ENCODE data around the gene RPL15. TPM values are rescaled to one million over a fixed set of nuclear protein-coding genes. Genes with fewer than 3 reads are reported as not detected.

Gene RPL15
- total RNA-seq, 2 donors from 2014 or later, result 2,452 to 2,630 TPM

DNA sequence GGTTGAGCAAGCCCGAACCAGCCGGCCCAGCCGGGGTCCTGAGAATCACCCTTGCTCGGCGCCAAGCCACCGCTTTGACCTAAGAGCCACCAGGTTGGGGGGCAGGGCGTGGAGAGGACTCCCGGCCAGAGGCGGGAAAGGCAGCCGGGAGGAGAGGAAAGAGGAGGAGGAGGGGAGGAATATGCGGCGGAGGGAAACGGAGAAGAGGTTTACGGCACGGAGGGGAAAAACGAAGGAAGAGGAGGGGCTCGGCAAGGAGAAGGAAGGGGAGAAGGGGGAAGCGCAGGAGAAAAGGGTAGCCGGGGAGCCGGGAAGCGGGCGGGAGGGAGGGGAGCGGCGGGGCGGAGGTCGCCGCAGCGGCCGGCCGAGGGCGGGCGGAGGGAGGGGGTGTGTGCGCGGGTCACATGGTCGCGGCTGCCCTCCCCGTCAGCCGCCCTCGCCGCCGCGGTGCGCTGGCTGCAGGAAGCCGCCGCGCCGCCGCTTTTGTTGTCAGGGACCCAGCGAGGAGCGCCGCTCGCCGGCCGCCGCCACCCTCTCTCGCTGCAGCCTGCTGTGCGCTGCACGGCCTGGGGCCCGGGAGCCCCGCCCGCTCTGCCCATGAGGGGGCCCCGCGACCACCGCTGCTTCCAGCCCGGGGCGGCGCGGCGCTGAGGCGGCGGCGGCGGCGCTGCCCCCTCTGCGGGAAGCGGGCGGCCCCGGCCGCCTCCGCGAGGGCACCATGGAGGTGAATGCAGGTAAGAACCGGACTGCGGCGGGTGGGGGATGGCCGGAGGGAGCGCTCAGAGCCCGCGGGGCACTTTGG, 28.1 kb downstream of the RPL15 start, which contains the start of gene NR1D2:
NR1D2 (plus strand) TSS at position 426 of the 802 bp plus-strand sequence; CDS start at position 719, 293 bp downstream.
- DNase-seq, result peak; percentile 83 to 88
- H3K9me3 Mint-ChIP-seq, result no peaks in the 10 kb centered on the region
- peak within 1 kb of the TSS; percentile 95 for H3K27ac Mint-ChIP-seq
- peaks cover 44% of the 10 kb centered on the region for H3K4me1 Mint-ChIP-seq (ENCODE audit: low read depth)
- peak; percentile 68 to 69 for ATAC-seq (replicated peaks in 1 of 2)
- peaks cover 1 to 2% of the 10 kb centered on the region in 2 donors for H3K36me3 Mint-ChIP-seq (ENCODE audit: insufficient read depth in 2 of 2)
- H3K4me3 Mint-ChIP-seq, result peak within 1 kb of the TSS; percentile 88 to 89
- H3K27me3 Mint-ChIP-seq (ENCODE audit: low read depth), result peaks cover 17% of the 10 kb centered on the region

DNA sequence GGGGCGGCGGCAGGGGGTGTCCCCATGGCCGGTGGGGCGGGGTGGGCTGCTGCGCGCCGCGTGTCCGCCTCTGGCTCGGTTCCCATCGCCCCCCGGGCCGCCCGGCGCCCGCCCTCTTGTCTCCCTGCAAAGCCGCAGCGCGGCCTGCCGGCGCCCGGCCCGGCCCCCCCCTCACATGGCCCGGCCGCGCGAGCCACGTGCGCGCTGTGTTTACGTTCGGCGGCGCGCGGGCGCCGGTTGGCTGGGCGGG, 28.7 kb downstream of the RPL15 start:
- Mint-ChIP-seq H3K27ac (no peak overlapping the region), H3K4me1 (ENCODE audit: low read depth) (peaks cover 50% of the 10 kb centered on the region), H3K4me3 (peak overlapping the region; percentile 38 to 50), H3K27me3 (ENCODE audit: low read depth) (peaks cover 17% of the 10 kb centered on the region), H3K36me3 (ENCODE audit: insufficient read depth in 2 of 2) (peaks cover 1 to 2% of the 10 kb centered on the region in 2 donors), H3K9me3 (no peaks in the 10 kb centered on the region)
- no peak for ATAC-seq (replicated peaks in 1 of 2)
- DNase-seq, result no peak

DNA sequence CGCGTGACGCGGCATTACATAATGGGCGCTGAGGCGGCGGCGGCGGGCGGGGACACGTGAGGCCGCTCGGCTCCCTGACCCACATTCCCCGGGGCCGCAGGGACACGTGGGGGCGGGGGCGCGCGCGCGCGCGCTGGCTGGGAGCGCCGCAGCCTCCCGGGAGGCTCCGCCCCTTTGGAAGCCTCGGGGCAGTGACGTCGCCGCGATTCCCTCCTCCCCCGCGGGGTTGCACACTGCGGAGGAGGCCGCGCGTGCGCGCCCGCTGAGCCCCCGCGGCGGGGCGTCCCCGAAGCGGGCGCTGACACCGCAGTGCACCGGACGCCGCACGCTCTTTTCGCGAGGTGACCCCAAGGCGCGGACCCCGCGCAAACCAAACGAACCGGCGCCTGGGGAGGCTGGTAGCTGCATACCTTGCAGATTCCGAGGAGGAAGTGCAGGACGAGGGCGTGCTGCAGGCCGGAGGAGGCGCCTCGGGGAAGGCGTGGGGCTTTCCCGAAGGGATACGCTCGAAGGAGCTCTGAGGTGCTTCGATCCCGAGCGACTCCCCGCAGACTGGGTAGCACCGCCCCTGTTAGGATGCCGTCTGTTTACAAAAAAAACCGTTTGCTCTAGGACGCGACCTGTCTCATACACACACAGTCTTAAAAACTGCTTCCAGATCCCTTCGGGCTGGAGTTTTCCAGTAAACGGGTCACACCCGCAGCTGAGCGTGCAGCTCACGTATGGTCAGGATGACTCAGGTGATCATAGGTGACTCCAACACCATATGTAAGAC, 29.2 kb downstream of the RPL15 start:
- DNase-seq (peak; percentile 92 to 95), ATAC-seq (replicated peaks in 1 of 2) (peak; percentile 81 to 82)
- H3K36me3 Mint-ChIP-seq (ENCODE audit: insufficient read depth in 2 of 2), result peaks cover 1 to 2% of the 10 kb centered on the region in 2 donors
- H3K4me3 Mint-ChIP-seq, result peak overlapping the region; percentile 74 to 83
- H3K27me3 Mint-ChIP-seq (ENCODE audit: low read depth), result peaks cover 17% of the 10 kb centered on the region
- H3K4me1 Mint-ChIP-seq (ENCODE audit: low read depth), result peaks cover 55% of the 10 kb centered on the region
- peak overlapping the region; percentile 95 for H3K27ac Mint-ChIP-seq
- no peaks in the 10 kb centered on the region for H3K9me3 Mint-ChIP-seq

DNA sequence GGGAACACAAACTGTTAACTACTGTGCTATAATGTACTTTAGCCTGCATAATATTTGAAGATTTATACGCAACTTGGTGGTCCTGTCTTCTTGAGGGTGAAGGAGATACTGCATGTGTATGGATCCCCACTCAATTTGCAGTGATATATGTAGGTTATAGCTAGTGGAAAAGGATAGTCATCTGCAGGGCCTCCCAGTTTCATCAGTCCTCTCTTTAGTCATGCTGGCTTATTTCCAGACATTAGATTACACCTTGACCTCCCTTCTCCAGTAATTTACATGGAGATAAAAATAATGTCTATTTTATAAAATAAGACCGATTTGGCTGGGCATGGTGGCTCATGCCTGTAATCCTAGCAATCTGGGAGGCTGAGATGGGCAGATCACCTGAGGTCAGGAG, 31.8 kb downstream of the RPL15 start:
- Mint-ChIP-seq H3K27ac (no peak overlapping the region), H3K4me1 (ENCODE audit: low read depth) (peaks cover 75% of the 10 kb centered on the region), H3K36me3 (ENCODE audit: insufficient read depth in 2 of 2) (peaks cover 1 to 2% of the 10 kb centered on the region in 2 donors), H3K27me3 (ENCODE audit: low read depth) (peaks cover 9% of the 10 kb centered on the region), H3K4me3 (no peak overlapping the region), H3K9me3 (no peaks in the 10 kb centered on the region)
- DNase-seq (no peak), ATAC-seq (replicated peaks in 1 of 2) (no peak)

DNA sequence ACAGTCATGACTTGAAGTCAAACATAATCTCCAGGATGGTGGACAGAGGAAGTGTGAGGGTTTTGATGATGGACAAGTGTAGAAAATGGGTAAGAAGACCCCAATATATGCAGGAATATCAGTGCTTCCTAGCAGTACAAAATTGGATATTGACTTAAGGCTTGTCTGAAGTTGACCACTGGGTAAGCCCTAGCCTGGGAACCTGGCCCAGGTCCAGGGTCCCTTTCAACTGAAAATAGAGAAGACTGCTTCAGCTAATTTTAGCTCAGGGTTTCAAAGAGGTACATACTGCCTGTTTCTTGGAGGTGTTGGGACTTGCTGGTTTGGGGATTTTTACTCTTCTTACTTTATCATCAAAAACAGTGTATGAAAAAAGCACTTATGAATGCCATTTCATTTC, 32.9 kb downstream of the RPL15 start:
- Mint-ChIP-seq H3K27me3 (ENCODE audit: low read depth) (no peaks in the 10 kb centered on the region), H3K27ac (peak overlapping the region; percentile 97), H3K4me3 (peak overlapping the region; percentile 73 to 98), H3K36me3 (ENCODE audit: insufficient read depth in 2 of 2) (no peaks in the 10 kb centered on the region), H3K4me1 (ENCODE audit: low read depth) (peaks cover 72% of the 10 kb centered on the region), H3K9me3 (no peaks in the 10 kb centered on the region)
- DNase-seq, result no peak
- ATAC-seq (replicated peaks in 1 of 2), result no peak

DNA sequence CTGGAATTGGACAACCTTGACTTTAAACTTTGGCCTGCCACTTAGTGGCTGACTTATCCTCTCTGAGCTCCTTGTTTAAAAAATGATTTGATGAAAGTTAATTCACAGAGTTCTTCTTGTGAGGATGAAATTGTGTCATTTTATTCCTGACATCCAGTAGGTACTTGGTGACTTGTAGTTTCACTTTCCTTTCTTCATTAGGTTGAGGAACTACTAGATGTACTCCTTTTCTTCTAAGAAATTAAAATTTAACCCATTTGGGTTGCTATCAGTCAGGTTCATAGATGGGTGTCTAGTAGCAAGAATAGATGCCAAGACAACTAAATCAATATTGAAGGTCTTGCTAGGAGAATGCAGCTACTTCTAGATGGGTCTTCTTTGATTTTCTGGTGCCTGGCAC, 33.4 kb downstream of the RPL15 start:
- H3K4me1 Mint-ChIP-seq (ENCODE audit: low read depth), result peaks cover 76% of the 10 kb centered on the region
- DNase-seq, result no peak
- H3K27ac Mint-ChIP-seq, result peak overlapping the region; percentile 97
- no peaks in the 10 kb centered on the region for H3K27me3 Mint-ChIP-seq (ENCODE audit: low read depth)
- no peaks in the 10 kb centered on the region for H3K36me3 Mint-ChIP-seq (ENCODE audit: insufficient read depth in 2 of 2)
- H3K9me3 Mint-ChIP-seq, result no peaks in the 10 kb centered on the region
- ATAC-seq (replicated peaks in 1 of 2), result no peak
- peak overlapping the region; percentile 73 to 98 for H3K4me3 Mint-ChIP-seq

DNA sequence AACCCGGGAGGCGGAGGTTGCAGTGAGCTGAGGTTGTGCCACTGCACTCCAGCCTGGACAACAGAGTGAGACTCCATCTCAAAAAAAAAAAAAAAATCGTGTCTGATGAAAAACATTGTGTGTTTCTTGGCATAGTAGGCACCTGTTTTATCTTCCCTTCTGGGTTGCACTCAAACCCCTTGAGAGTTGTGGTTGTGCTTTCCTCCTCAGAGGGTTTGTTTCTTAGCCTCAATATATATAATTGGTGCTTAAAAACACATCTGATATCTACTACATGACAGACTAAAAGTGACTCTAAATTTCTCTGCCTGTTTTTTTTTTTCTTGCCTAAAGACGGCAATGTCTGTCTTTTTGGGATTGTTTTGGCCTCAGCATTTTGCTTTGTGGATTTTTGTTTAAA, 35.7 kb downstream of the RPL15 start:
- no peaks in the 10 kb centered on the region for H3K9me3 Mint-ChIP-seq
- H3K4me1 Mint-ChIP-seq (ENCODE audit: low read depth), result peaks cover 68% of the 10 kb centered on the region
- ATAC-seq (replicated peaks in 1 of 2), result no peak
- H3K36me3 Mint-ChIP-seq (ENCODE audit: insufficient read depth in 2 of 2), result no peaks in the 10 kb centered on the region
- no peak for DNase-seq
- no peaks in the 10 kb centered on the region for H3K27me3 Mint-ChIP-seq (ENCODE audit: low read depth)
- H3K27ac Mint-ChIP-seq, result no peak overlapping the region
- H3K4me3 Mint-ChIP-seq, result no peak overlapping the region

DNA sequence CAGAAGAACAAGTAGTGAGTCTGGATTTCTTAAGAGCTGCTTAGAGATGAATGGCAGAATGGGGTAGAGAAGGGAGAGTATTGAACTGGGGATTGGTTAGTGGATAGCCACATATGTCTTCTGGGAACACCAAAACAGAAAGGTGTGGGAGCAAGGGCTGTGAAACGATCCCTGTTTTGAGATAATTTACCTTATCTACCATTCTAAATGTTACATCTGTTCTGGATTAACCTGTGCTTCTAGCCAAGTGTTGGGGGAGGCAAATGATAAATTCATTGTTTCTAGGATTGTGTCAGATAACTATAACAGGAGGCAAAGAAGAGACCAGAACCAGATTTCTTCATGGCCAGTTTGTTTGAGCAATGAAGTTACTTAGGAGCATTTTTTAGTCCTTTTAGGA, 36.6 kb downstream of the RPL15 start:
- DNase-seq (no peak), ATAC-seq (replicated peaks in 1 of 2) (no peak)
- Mint-ChIP-seq H3K27ac (peak overlapping the region; percentile 3), H3K9me3 (no peaks in the 10 kb centered on the region), H3K4me3 (no peak overlapping the region), H3K36me3 (ENCODE audit: insufficient read depth in 2 of 2) (no peaks in the 10 kb centered on the region), H3K27me3 (ENCODE audit: low read depth) (no peaks in the 10 kb centered on the region), H3K4me1 (ENCODE audit: low read depth) (peaks cover 61% of the 10 kb centered on the region)

DNA sequence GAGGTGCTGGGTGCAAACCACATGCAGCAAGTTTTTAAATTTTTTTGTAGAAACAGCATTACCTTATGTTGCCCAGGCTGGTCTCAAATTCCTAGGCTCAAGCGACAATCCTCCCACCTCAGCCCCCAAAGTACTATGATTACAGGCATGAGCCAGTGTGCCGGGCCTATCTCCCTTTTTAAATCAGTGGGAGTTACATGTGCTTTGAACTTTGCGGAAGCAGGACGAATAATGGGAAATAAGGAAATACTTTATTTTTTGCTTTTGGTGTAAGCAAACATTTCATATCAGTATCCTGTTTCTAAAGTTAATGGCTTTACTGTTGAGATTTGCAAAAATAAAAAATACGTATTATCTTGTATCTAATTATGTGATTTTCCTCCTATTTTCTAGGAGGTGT, 37.2 kb downstream of the RPL15 start:
- H3K27ac Mint-ChIP-seq, result no peak overlapping the region
- H3K4me3 Mint-ChIP-seq, result no peak overlapping the region
- H3K4me1 Mint-ChIP-seq (ENCODE audit: low read depth), result peaks cover 62% of the 10 kb centered on the region
- H3K36me3 Mint-ChIP-seq (ENCODE audit: insufficient read depth in 2 of 2), result no peaks in the 10 kb centered on the region
- ATAC-seq (replicated peaks in 1 of 2) (no peak), DNase-seq (no peak)
- H3K9me3 Mint-ChIP-seq, result no peaks in the 10 kb centered on the region
- no peaks in the 10 kb centered on the region for H3K27me3 Mint-ChIP-seq (ENCODE audit: low read depth)

DNA sequence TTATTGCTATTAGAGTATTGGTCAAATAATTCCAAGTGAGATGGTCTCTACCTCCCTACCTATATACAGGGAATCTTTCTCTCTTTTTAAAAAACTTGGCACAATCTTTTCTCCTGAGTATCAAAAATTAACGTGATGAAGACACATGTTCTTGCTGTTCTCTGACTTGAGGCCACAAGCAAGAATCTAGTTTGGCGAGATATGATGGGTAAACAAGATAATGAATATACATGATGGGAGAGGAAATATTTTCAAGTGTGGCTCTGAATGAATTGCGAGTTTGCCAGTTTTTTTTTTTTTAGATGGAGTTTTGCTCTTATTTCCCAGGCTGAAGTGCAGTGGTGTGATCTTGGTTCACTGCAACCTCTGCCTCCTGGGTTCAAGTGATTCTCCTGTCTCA, 39.8 kb downstream of the RPL15 start:
- Mint-ChIP-seq H3K9me3 (no peaks in the 10 kb centered on the region), H3K27ac (no peak overlapping the region), H3K27me3 (ENCODE audit: low read depth) (no peaks in the 10 kb centered on the region), H3K36me3 (ENCODE audit: insufficient read depth in 2 of 2) (peaks cover 0 to 1% of the 10 kb centered on the region in 2 donors), H3K4me1 (ENCODE audit: low read depth) (peaks cover 42% of the 10 kb centered on the region), H3K4me3 (no peak overlapping the region)
- ATAC-seq (replicated peaks in 1 of 2), result no peak
- no peak for DNase-seq

DNA sequence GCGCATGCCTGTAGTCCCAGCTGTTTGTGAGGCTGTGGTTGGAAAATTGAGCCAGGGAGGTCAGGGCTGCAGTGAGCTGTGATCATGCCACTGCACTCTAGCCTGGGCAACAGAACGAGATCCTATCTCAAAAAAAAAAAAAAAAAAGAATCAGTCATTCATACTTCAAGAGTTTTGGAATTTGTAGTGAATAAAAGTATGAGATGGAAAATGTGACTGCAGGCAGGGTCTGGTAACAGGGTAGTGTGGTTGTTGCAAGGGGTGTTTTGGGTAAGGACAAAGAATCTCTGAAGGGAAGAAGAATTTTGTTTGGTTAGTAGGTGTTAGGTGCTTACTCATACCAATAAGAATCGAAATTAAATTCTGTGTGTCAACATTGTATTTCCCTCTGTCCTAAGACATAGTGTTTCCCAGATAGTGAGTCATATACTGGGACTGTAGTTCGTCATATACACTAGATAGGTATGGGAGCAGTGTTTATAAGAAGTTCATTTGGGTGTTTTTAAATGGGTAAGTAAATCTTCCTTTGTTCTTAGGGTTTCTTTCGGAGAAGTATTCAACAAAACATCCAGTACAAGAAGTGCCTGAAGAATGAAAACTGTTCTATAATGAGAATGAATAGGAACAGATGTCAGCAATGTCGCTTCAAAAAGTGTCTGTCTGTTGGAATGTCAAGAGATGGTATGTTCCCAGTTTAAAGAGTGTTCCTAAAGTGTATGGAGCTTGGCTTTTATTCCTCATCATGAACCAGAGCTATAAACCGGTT, 42.4 kb downstream of the RPL15 start:
- Mint-ChIP-seq H3K27ac (peak overlapping the region; percentile 58), H3K36me3 (ENCODE audit: insufficient read depth in 2 of 2) (peaks cover 0 to 3% of the 10 kb centered on the region in 2 donors), H3K4me1 (ENCODE audit: low read depth) (peaks cover 33% of the 10 kb centered on the region), H3K9me3 (no peaks in the 10 kb centered on the region), H3K27me3 (ENCODE audit: low read depth) (no peaks in the 10 kb centered on the region), H3K4me3 (peak overlapping the region in 1 of 2 donors; percentile 0)
- DNase-seq (peak in 1 of 2 donors; percentile 8), ATAC-seq (replicated peaks in 1 of 2) (peak; percentile 89 to 90)

DNA sequence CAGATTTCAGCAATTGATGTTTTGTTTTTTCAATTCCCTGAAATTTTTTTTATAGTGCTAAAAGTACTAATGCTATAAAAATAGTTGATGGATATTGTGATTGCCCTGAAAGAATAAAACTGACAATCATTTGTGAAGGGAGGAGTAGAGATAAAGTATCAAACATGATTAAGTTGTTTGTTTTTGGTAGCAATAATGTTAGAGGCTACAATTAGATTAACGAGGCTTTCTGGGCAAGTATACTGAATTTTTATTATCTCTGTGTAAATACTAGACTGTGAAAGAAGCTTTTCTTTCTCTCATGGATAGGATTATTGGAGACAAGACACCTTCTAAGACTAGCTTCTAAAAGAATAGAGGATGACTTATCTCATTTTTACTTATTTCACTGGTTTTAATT, 43.7 kb downstream of the RPL15 start:
- Mint-ChIP-seq H3K27me3 (ENCODE audit: low read depth) (no peaks in the 10 kb centered on the region), H3K4me3 (no peak overlapping the region), H3K4me1 (ENCODE audit: low read depth) (peaks cover 25% of the 10 kb centered on the region), H3K27ac (no peak overlapping the region), H3K9me3 (no peaks in the 10 kb centered on the region), H3K36me3 (ENCODE audit: insufficient read depth in 2 of 2) (peaks cover 0 to 5% of the 10 kb centered on the region in 2 donors)
- DNase-seq (no peak), ATAC-seq (replicated peaks in 1 of 2) (no peak)

DNA sequence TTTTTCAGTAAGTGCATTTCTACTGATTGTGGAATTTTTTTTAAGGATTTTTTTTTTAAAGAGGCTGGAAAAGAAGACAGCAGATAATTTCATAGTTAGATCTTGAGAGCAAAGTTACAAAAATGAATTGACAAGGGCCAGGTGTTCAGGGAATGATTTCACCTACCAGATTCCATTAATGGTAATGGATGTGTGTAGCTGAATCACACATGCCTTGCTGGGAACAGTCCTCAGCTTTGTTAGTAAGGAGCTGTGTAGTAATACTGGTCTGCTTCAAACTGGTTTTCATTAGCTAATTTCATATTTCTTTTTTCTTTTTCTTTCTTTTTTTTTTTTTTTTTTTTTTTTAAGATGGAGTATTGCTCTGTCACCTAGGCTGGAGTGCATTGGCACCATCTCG, 44.1 kb downstream of the RPL15 start:
- Mint-ChIP-seq H3K4me3 (no peak overlapping the region), H3K36me3 (ENCODE audit: insufficient read depth in 2 of 2) (peaks cover 3 to 5% of the 10 kb centered on the region in 2 donors), H3K27ac (no peak overlapping the region)

More for the DNA sequence above, 44.1 kb downstream of the RPL15 start:
- no peak for DNase-seq
- H3K27me3 Mint-ChIP-seq (ENCODE audit: low read depth), result no peaks in the 10 kb centered on the region
- ATAC-seq (replicated peaks in 1 of 2), result no peak
- no peaks in the 10 kb centered on the region for H3K9me3 Mint-ChIP-seq
- peaks cover 28% of the 10 kb centered on the region for H3K4me1 Mint-ChIP-seq (ENCODE audit: low read depth)
